Bronchial epithelial cell (primary cell): Measurements from ENCODE around the gene PCCB. TPM values are rescaled to one million over a fixed set of nuclear protein-coding genes. Genes with fewer than 3 reads are reported as not detected.
A peak's percentile ranks its signal among the peaks of the same experiment; 100 is the strongest.
"Not testable (repeated sequence)": the region's sequence is repeated elsewhere in the genome, so short reads cannot be mapped to it uniquely, and the experiment has no call there.

ENCODE experiments used
- DNase-seq: peaks from one replicate; pipeline ENCODE4 v3.0.0-alpha.2; 2010; ENCODE audit warnings: low read depth
- FAIRE-seq: peaks from 2 replicates; lab custom pipeline; 2011; peaks lifted over from hg19 to GRCh38; lab: Jason Lieb, UNC
- H3K27me3 ChIP-seq: 2 replicates; pipeline ENCODE4 v1.5.1; 2011; ENCODE audit warnings: low read length; ENCODE audit not compliant: control insufficient read depth, insufficient read depth
- H3K36me3 ChIP-seq: 2 replicates; pipeline ENCODE4 v1.5.1; 2011; ENCODE audit warnings: low read length; ENCODE audit not compliant: control insufficient read depth, insufficient read depth
- H3K4me3 ChIP-seq: 2 replicates; pipeline ENCODE4 v1.5.1; 2011; ENCODE audit warnings: mild to moderate bottlenecking, low read depth, low read length, control low read depth
- total RNA-seq: library from RNA; depleted of rRNA; stranded (reverse); fragments of >200 nt; gene quantifications from 2 replicates; pipeline ENCODE4 v1.2.1, GENCODE V29; 2014
- TF ChIP-seq, protein P1 (sequence below): IDR thresholded peaks from 2 replicates; pipeline ENCODE4 v1.5.1; 2011; ENCODE audit warnings: mild to moderate bottlenecking, moderate library complexity, low read length, control low read depth, inconsistent platforms; ENCODE audit not compliant: insufficient read depth, severe bottlenecking

The PCCB gene
- total RNA-seq, 1 donor from 2014 or later = 62.1 TPM

- DNase-seq (no peak), FAIRE-seq (no peak)
- no peaks in the 10 kb centered on the region for H3K36me3 ChIP-seq
- H3K4me3 ChIP-seq = no peak overlapping the region
- TF ChIP-seq, protein P1, sequence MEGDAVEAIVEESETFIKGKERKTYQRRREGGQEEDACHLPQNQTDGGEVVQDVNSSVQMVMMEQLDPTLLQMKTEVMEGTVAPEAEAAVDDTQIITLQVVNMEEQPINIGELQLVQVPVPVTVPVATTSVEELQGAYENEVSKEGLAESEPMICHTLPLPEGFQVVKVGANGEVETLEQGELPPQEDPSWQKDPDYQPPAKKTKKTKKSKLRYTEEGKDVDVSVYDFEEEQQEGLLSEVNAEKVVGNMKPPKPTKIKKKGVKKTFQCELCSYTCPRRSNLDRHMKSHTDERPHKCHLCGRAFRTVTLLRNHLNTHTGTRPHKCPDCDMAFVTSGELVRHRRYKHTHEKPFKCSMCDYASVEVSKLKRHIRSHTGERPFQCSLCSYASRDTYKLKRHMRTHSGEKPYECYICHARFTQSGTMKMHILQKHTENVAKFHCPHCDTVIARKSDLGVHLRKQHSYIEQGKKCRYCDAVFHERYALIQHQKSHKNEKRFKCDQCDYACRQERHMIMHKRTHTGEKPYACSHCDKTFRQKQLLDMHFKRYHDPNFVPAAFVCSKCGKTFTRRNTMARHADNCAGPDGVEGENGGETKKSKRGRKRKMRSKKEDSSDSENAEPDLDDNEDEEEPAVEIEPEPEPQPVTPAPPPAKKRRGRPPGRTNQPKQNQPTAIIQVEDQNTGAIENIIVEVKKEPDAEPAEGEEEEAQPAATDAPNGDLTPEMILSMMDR = no peak
- H3K27me3 ChIP-seq = no peaks in the 10 kb centered on the region
Observed at GRCh38 chr3:136353461-136353860, 103.3 kb downstream of the PCCB start.

GRCh38 chr3:136366289-136366688 lies 116.1 kb downstream of the PCCB start:
- Histone ChIP-seq H3K4me3 (no peak overlapping the region), H3K36me3 (no peaks in the 10 kb centered on the region), H3K27me3 (no peaks in the 10 kb centered on the region)
- DNase-seq = peak; percentile 80
- TF ChIP-seq, protein P1 = no peak
- FAIRE-seq = no peak

- not testable (repeated sequence) for H3K4me3 ChIP-seq, H3K27me3 ChIP-seq, H3K36me3 ChIP-seq, FAIRE-seq, DNase-seq
Observed at GRCh38 chr3:136375800-136376199, 125.7 kb downstream of the PCCB start.

- TF ChIP-seq, protein P1 = no peak
- Histone ChIP-seq H3K27me3 (no peaks in the 10 kb centered on the region), H3K4me3 (no peak overlapping the region), H3K36me3 (no peaks in the 10 kb centered on the region)
- no peak for FAIRE-seq
- no peak for DNase-seq
Observed at GRCh38 chr3:136377508-136377907, 127.4 kb downstream of the PCCB start.

GRCh38 chr3:136378011-136378410 lies 127.9 kb downstream of the PCCB start:
- DNase-seq (no peak), FAIRE-seq (no peak)
- Histone ChIP-seq H3K4me3 (no peak overlapping the region), H3K36me3 (no peaks in the 10 kb centered on the region), H3K27me3 (no peaks in the 10 kb centered on the region)
- TF ChIP-seq, protein P1 = no peak

Other genes starting within 250 kb of the PCCB start
- 7.4 and 8.1 TPM in 2 replicates for gene MSL2, start 54.0 kb upstream of the PCCB start, total RNA-seq